Measurements from ENCODE around the gene PTPN3.

Gene PTPN3

GRCh38 chr9:109475526-109475925 is 22.6 kb downstream of the PTPN3 start:
- DNase-seq, result no peak

GRCh38 chr9:109474944-109475343 is 23.2 kb downstream of the PTPN3 start:
- DNase-seq, result no peak

DNA sequence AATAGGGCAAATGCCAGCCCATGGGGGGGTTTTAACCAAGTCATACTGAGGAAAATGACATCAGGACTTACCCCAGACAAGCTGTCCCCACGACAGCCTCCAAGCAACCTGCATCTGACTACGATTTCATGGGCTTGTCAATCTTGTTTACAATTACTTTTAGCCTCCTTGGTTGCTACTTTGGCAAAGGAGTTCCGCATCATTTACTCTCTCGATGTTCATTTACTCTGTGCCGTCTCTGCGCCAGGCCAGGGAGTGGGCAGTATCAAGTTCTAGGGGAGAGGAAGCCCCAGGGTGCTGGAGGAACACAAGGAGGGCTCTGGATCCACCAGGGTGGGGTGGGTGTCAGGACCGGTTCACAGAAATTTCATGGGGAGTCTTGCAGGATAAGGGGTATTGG is 23.9 kb downstream of the PTPN3 start:
- no peak for DNase-seq

DNA sequence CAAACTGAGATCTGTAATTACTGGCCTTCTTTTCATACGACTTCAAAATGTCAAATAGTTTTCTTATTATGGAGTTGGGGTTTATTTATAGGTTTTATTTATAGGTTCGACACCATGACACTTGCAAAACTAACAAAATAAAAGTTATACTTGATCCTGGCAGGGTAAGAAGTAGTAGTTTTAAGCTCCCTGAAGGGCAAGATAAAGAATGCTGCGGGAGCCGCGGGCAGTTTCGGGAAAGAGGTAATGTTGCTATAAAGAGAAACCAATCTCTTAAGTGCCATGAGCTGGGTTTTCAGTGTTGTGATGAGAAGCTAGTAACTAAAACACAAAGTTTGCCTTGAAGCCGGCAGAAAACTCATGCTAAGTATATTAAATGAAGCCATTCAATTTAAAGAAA is 24.8 kb downstream of the PTPN3 start:
- no peak for DNase-seq

DNA sequence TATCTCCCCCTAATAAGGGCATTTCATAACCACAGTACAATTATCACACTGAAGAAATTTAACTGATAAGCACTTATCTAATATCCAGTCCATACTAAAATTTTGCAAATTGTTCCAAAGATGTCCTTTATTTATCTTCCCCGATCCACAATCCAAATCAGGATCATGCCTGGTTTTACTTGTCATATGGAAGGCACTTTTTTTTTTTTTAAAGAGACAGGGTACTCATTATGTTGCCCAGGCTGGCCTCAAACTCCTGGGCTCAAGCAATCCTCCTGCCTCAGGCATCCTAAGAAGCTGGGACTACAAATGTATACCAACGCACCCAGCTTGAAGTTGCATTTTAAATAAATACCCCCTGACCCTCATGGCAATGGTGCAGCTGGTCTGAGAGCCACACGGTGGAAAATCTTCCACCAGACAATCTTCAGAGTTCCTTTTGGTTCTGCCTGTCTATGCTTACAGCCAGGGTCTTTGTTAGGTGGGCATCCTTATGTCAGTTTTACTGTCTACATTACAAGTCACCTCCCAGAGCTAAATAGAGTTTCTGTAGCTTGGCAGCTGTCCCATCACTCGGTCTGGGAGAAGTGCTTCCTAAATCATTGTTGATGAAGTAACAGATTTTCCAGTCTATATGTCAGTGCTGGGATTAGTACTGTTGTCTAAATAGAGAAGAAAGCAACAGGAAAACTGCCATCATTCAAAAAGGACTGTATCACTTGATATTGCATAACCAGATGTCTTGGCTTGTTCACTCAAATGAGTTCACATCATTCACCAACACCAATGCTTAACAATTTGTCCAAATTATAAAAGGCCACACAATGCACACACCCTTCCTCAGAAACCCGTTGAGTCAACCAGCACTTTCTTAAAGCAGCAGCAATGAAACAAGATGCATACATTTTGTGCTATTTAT is 26.4 kb downstream of the PTPN3 start:
- DNase-seq, result no peak

GRCh38 chr9:109469646-109470358 is 28.3 kb downstream of the PTPN3 start:
- DNase-seq, result peak; percentile 71

DNA sequence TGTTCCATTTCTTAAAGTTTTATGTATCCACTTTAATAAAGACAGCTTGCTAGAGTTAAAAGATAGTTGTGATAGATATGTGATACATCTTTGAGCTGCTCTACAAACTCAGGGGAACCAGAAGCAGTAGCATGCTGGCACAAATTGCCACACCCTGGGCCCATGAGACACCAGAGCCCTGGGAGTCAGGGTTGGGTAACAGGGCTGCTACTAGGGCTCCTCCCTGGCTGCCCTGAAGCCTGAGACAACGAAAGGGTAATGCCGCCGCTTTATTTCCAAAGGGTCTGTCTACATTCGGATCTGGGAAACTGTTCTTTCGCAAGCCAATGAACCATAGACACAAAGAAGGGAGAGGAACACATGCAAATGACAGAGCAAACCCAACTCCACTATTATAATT is 29.2 kb downstream of the PTPN3 start:
- peak; percentile 79 for DNase-seq

DNA sequence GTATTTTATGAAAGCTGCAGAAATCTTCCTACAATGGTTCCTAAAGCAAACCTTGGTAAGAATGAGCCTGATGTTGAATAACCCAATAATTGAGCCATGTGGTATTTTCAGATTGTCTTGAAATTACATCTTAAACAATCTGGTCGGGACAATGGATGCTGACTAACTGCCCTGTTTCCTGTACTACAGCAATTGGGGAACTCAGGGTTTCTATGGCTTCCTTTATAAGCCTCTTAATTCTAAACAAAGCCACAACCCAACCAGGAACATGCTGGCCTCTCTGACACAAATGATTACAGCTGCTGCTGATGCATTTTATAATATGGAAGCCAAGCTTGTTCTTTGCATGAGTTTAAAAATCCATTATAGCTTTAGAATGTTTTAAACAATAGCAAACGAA is 30.2 kb downstream of the PTPN3 start:
- DNase-seq, result peak; percentile 95

DNA sequence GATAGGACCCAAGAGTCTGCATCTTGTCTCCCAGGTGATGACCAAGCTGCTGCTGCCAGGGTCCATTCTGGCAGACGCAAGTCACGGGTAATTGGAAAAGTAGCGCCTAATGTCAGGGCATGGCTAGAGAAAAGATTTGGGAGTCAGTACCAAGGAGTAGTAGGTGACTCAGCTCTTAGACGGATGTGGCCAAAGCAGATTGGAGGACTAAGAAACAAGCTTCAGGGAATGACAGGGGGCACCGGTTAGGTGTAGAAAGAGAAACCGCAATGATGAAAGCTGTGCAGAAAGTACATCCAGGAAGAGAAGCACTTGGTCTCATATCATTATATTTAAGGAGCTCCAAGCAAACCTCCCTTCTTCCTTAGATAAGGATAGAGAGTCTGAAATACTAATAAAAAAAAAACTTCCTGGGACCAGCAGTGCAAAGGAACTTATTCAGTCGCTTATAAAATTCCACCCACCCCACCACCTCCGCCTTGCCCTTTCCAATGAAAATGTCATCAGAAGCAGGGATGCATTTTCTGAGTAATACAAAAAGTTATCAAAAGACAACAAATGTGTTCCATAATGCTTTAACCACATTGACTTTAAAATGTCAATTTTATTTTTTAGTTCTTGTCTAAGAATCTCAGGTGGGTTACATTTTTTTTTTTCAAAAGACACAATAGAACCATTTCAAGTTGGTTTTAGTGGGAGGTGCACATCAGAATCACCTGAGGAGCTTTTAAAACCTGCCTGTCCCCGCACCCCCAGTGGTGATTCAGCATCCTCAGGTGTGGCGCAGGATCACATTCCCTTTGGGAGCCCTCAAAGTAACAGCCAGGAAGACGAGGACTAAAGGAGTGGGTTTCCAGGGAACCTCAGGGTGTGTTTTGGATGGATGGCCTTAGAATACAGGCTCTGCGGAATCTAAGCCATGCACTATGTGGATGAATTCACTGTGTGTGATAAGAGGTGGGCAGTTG is 31.2 kb downstream of the PTPN3 start:
- no peak for DNase-seq

GRCh38 chr9:109463924-109464625 is 34.0 kb downstream of the PTPN3 start:
- DNase-seq, result no peak

DNA sequence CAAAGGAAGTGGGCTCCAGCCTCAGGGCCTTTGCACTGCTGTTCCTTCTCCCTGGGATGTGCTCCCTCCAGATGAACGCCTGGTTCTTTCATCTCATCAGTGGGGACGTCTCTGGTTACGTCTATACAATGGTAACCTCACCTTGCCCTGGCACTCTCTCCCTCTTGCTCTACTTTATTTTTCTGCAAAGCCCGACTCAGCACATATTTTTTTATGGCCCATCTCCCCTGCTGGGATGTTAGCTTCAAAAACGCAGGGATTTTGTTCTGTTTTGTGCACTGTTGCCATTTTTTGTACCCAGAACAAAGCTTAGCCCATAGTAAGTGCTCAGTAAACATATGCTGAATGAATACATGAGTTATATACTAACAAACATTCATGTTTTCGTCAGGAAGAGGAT is 37.5 kb downstream of the PTPN3 start:
- DNase-seq, result no peak

- DNase-seq, result no peak
Measured at GRCh38 chr9:109459423-109459822, 38.7 kb downstream of the PTPN3 start.

- DNase-seq, result no peak
Measured at GRCh38 chr9:109458453-109459211, 39.5 kb downstream of the PTPN3 start.

DNA sequence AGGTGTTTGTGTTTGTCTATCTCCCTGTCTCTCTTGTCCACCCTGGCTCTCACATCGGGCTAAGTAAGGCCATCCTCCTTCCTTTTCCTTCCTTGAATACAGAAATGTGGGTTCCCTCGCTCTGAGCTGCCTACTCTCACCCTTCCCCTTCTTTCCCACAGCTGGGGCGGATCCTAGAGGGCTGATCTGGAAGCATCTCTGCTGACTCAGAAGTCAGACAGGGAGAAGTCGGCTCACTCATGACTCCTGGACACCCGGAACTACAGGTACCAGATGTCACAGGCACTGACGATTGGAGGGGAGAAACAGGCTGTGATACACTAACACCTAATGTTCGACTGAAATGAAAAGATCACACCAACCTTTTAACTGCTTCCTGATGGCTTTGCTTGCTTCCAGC is 41.3 kb downstream of the PTPN3 start:
- DNase-seq, result no peak

DNA sequence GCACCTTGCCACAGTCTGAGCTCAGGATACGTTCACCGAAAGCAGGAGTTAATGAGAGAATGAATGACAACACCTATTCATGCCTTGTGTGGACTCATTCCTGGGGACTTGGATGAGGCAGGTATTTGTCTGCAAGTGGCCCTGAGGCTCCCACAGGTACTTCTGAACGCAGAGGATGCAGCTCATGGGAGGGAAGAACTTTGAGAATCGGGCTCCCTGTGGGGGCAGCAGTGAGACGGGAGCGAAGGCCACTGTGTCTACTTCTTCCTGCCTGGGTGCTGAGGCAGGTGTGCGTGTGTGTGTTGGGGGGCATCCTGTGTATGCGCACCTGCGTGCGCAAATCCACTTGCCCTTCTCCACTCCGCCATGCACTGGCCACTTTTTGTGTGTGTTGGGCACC is 42.2 kb downstream of the PTPN3 start:
- no peak for DNase-seq

- no peak for DNase-seq
Measured at GRCh38 chr9:109455391-109455790, 42.7 kb downstream of the PTPN3 start.

- no peak for DNase-seq
Measured at GRCh38 chr9:109454601-109455155, 43.4 kb downstream of the PTPN3 start.

GRCh38 chr9:109454041-109454440 is 44.1 kb downstream of the PTPN3 start:
- DNase-seq, result no peak

- no peak for DNase-seq
Measured at GRCh38 chr9:109453210-109453842, 44.8 kb downstream of the PTPN3 start.

DNA sequence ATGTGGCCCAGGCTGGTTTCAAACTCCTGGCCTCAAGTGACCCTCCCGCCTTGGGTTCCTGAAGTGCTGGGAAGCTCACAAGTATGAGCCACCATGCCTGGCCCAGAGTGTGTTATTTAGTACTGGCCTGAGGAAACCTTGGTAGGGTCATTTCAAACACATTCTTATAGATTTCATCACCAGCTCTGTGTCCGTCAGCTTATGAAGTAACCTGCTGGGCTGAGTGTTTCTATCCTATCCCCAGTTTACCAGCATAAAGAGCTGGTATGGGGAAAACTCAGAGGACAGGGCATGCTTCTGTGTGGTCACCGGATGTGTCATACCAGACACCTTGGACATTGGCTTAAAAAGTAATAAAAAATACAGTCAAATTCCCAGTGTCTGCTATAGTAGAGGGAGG is 45.3 kb downstream of the PTPN3 start:
- DNase-seq, result no peak

Data from MV-4-11 (cell line).